ENCODE results near the gene RTL10.

RTL10 gene

DNA sequence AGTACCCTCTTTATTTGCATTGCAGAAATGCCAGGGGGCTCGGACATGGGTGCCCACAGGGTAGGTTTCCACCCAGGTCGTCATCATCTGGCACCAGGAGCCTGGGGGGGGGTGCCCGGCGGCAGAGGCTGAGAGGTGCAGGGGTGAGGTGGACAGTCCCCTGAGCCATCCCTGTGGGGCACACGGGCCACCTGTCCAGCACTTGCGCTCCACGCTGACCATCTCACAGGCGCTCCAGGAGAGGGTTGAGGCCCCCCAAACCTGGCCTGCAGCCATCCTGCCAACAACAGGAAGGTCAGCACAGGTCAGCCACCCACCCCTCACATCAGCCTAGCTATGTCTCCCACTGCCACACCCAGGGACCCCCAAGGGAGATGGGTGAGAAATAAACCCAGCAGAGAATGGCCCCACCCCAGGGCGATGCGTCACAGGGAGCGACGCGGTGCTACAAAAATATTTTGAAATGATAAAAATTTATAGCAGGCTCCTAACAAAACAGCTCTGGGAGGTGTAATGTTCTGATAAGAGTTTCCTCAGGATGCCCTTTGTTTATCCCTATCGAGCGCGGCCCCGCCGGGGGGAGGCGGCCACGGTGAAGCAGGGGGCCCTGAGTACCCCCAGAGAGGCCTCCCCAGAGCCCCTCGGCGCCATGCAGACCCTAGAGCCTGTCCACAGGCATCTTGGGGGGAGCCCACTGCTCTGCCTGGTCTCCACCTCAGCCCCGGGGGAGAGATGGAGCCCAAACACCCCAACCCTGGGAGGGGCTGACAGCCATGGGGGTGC, 21.0 kb upstream of the RTL10 start:
- no peak for DNase-seq (ENCODE audit: low read depth in 2 of 2)

- DNase-seq (ENCODE audit: low read depth in 2 of 2): no peak
Measured at GRCh38 chr22:19875061-19875530, 20.4 kb upstream of the RTL10 start.

DNA sequence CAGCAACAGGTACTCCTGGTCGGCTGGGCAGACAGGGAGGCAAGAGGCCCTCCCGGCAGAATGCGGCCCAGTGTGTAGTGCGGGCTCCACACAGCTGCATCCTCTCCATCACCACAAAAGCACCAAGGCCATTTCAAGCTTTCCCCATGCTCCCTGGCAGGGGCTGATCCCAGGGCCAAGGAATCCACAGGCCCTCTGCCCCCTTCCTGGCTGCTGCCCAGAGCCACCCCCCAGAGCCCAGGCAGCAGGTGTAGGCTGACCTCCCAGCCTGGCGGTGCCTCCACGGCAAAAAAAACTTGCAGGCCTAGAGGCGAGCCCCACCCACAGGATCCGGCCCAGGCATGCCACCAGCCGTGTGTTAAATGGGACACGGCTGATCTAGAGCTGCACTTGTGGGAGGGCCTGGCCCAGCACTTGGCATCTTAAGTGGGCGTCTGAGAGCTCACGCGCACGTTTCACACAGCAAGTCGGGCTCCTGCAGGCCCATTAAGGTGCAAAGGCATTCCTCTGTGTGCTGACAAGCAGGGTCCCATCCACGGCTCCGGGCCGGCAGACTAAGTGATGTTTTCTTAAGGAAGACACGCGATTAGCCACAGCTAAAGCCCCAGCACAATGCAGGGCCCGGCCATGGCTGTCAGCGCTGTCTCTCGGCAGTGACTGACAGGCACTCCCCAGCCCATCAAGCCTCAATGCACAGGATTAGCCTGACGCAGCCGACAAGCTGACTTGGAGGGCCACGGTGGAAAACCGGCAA, 19.8 kb upstream of the RTL10 start:
- no peak for DNase-seq (ENCODE audit: low read depth in 2 of 2)

GRCh38 chr22:19873960-19874306, 19.3 kb upstream of the RTL10 start:
- no peak for DNase-seq (ENCODE audit: low read depth in 2 of 2)

DNA sequence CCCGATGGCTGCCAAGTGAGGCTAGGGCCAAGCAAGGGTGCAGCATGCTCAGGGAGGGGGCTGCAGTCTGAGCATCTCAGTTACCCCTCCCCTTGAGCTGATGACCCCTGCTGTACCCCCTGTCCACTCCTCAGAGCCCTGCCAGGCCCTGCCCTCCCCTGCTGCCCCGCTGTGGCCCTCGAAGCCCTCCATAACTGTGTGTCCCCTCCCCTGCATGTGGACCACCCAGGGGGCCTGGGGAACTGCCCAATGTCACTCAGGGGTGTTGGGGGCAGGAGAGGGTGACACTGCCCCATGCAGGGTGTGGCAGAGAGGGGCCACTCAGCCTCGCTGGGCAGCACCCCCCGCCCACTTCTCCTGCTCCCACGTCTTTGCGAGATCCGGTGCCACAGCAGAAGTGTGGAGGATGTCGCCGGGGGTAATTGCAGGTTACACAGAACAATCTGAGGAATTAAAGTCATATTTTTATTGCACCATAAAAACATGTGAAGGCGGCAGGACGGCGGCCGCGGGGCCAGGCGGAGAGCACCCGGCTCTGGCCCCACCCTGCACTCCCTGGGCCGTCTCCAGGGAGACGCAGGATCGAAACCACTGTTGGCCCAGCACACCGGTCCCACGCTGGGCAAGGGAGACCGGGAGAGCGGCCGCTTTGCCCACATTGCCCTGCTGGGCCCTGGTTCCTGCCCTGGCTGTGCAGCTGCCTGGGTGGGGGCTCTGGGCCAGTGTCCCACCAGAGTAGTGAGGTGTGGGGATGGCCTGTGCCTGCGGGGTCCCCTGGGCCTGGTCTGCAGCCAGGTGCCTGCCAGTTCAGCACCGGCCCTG, 18.7 kb upstream of the RTL10 start:
- no peak for DNase-seq (ENCODE audit: low read depth in 2 of 2)

- DNase-seq (ENCODE audit: low read depth in 2 of 2): no peak
Measured at GRCh38 chr22:19872779-19873137, 18.1 kb upstream of the RTL10 start.

- no peak for DNase-seq (ENCODE audit: low read depth in 2 of 2)
Measured at GRCh38 chr22:19871845-19872778, 17.4 kb upstream of the RTL10 start.

DNA sequence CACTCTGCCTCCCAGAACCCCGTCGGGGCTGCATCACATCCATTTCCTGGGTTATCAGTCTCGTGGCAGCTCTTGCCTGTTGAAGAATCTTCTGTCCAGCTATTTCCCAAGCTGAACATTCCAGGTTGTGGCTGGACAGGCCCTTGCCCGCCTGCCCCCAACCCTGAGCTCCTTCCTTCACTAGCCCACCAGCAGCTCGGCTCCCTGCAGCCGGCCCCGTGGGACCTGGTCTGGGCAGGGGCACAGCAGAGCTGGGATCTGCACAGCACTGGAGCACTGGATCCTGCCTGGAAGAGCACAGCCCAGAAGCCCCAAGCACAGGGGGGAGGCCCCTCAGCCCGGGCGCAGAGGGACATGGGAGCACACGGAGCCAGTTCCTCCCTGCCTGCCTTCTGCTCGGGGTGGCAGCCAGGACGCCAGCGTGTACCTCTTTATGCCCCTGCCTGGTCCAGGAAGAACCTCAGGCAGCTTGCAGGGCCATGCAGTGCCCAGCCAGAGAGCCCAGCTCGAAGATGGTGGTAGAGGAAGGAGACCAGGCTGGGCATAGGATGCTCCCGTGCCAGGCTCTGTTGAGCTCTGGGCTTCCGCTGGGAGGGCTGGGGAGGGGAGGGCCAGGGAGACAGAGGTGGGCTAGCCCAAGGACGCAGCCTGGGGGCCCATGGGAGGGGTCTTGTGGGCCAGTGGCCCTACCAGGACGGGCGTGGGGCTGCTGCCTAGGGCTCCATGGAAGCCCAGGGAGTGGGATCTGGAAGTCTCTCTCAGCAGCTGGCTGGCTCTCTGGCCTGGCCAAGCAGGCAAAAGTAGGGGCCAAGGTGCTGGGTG, 16.6 kb upstream of the RTL10 start:
- no peak for DNase-seq (ENCODE audit: low read depth in 2 of 2)

- no peak for DNase-seq (ENCODE audit: low read depth in 2 of 2)
Measured at GRCh38 chr22:19870153-19871022, 15.7 kb upstream of the RTL10 start.

DNA sequence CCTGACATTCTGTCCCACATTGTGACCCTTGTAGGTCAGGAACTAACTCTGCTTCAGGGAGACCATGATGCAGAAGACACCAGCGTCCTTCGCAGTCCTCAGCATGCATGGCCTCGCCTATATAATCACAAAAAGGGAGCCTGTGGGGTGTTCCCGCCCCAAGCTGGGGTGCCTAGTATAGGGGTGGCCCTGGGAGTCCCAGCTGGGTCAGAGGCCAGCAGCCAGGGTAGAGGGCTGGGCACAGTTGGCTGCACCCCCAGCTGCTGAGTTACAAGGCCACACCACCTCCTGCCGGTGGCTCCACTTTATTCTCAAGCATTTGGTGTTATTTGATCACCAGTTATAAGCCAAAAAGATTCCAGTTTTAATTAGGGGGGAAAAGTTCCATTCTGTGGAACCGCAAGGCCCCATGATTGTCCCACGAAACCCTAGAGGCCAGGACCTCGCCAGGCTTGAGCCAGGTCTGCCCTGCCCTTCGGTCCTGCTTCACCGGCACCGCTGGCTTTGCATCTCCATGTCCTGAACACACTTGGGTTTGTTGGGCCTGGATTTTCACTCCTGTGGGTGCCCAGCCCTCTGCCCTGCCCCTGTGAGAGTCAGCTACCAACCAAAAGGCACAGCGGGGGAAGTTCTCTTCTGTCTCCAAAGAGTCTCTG, 15.0 kb upstream of the RTL10 start:
- no peak for DNase-seq (ENCODE audit: low read depth in 2 of 2)

DNA sequence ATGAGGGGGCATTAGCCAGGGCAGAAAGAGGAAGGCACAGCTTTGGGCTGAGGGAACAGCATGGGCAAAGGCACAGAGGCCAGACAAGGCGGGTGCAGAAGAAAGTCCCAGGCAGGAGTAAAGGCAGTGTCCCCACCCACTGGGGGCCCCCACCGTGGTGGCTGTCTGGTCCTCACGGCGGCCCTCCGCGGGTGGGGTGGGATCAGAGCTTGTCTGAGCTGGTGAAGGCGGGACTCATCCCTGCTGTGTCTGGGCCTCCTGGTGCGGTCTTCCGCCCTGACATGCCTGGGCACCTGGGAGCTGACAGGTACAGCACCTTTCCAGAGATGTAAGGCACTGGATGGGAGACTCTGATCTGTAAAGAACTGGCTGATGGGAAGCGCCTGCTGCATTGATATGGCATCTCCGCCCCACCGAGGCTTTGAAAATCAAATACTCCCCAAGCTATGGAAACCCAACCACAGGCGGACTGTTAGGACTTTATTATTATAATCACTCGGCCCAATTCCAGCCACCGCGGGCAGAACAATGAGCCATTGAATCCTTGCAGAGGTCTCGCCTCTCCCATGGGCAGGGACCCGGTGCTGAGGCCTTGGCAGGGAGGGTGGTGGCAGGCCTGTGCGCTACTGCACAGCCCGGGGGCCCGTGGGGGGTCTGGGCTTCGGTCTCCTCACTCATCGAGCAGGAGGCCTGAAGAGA, 14.2 kb upstream of the RTL10 start:
- no peak for DNase-seq (ENCODE audit: low read depth in 2 of 2)

- no peak for DNase-seq (ENCODE audit: low read depth in 2 of 2)
Measured at GRCh38 chr22:19868333-19868732, 13.7 kb upstream of the RTL10 start.

- no peak for DNase-seq (ENCODE audit: low read depth in 2 of 2)
Measured at GRCh38 chr22:19867617-19868016, 12.9 kb upstream of the RTL10 start.

DNA sequence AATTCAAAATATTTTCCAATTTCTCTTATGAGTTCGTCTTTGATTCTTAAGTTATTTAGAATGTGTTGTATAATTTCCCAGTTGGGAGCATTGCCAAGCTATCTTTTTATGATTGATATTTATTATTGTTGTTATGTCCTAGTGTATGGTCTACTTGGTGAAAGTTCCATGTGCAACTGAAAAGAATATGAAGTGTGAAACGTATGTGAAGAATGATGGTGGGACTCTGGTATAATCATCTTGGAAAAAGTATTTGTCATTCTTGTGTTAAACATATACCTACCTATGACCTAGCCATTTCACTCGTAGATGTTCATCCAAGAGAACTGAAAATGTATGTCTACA, 12.0 kb upstream of the RTL10 start:
- no peak for DNase-seq (ENCODE audit: low read depth in 2 of 2)

DNA sequence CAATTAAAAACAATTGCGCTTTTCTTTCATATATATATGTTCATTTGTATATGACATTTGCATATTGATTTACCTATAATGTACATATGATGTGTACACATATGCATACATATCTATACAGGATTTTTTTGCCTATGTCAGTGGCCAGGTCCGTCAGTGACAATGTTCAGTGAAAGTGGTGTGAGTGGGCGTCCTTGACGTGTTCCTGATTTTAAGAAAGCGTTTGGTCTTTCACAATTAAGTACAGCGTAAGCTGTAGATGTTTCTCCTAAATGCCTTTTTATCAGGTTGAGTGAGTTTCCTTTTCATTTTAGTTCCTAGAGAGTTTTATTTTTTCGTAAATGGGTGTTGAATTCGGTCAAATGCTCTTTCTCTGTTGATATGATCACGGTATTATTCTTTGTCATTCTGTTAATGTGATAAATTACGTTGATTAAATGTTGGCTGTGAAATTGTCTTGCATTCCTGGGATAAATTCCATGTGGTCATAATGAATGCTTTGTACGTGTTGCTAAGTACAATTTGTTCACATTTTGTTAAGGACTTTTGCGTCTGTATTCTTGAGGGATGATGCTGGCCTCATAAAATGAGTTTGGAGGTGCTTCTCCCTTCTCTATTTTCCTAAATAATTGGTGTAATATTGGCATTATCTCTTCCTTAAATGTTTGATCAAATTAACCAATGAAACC, 10.6 kb upstream of the RTL10 start:
- no peak for DNase-seq (ENCODE audit: low read depth in 2 of 2)

GRCh38 chr22:19864538-19865106, 9.9 kb upstream of the RTL10 start:
- DNase-seq (ENCODE audit: low read depth in 2 of 2): no peak

DNA sequence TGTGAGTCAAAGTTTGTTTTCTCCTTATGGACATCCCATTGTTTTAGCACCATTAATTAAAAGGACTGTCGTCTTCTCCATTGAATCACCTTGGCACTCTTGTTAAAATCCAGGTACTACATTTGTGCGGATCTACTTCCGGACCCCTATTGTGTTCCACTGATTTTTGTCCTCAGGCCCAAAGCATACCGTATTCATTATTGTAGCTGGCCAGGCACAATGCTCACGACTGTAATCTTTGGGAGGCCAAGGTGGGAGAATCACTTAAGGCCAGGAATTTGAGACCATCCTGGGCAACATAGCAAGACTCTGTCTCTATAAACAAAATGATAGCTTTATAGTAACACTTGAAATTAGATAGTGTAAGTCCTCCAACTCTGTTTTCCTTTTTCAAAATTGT, 8.9 kb upstream of the RTL10 start:
- no peak for DNase-seq (ENCODE audit: low read depth in 2 of 2)
